Effector memory CD8-positive, alpha-beta T cell (primary cell): ENCODE data around the gene UBA1.

Experiments
- ATAC-seq: fragments of 150-1000 bp; cut with Tn5 transposase; replicated peaks from 2 replicates; pipeline ENCODE4 v1.10.0; 2021; ENCODE audit warnings: mild to moderate bottlenecking, moderate library complexity
- DNase-seq, 3 experiments: peaks; one replicate each; pipeline ENCODE4 v3.0.0; 2021
- H3K27ac Mint-ChIP-seq, 2 donors: one replicate each; pipeline ENCODE4 v1.8.0; 2022; ENCODE audit warnings: mild to moderate bottlenecking in 2 of 2, mixed read lengths in 2 of 2, moderate library complexity in 2 of 2
- H3K27me3 Mint-ChIP-seq, 2 donors: one replicate each; pipeline ENCODE4 v1.8.0; 2022; ENCODE audit warnings: mixed read lengths in 2 of 2
- H3K36me3 Mint-ChIP-seq: one replicate; pipeline ENCODE4 v1.8.0; 2022; ENCODE audit warnings: mild to moderate bottlenecking, moderate library complexity, mixed read lengths; ENCODE audit not compliant: insufficient read depth
- H3K4me1 Mint-ChIP-seq, 2 donors: one replicate each; pipeline ENCODE4 v1.8.0; 2022; ENCODE audit warnings: low read depth in 2 of 2, mixed read lengths in 2 of 2
- H3K4me3 Mint-ChIP-seq, 2 donors: one replicate each; pipeline ENCODE4 v1.8.0; 2022; ENCODE audit warnings: mild to moderate bottlenecking in 2 of 2, mixed read lengths in 2 of 2, moderate library complexity in 2 of 2
- H3K9me3 Mint-ChIP-seq, 2 donors: one replicate each; pipeline ENCODE4 v1.8.0; 2022; ENCODE audit warnings: mixed read lengths in 2 of 2

UBA1 gene

DNA sequence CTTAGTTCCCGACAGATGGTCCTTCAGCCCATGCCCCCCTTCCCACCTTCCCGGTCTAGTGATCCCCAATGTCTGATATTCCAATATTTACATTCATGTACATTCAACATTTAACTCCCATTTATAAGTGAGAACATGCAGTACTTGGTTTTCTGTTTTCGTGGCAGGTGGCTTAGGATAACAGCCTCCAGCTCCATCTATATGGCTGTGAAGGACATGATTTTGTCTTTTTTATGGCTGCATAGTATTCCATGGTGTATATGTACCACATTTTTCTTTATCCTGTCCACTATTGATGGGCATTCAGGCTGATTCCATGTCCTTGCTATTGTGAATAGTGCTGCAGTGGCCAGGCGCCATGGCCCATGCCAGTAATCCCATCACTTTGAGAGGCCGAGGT is 34.8 kb upstream of the UBA1 start:
- Mint-ChIP-seq H3K4me3 (no peak overlapping the region), H3K4me1 (no peaks in the 10 kb centered on the region), H3K36me3 (peaks cover 51% of the 10 kb centered on the region), H3K27me3 (no peaks in the 10 kb centered on the region), H3K27ac (no peak overlapping the region), H3K9me3 (no peaks in the 10 kb centered on the region)
- no peak for DNase-seq
- no peak for ATAC-seq

DNA sequence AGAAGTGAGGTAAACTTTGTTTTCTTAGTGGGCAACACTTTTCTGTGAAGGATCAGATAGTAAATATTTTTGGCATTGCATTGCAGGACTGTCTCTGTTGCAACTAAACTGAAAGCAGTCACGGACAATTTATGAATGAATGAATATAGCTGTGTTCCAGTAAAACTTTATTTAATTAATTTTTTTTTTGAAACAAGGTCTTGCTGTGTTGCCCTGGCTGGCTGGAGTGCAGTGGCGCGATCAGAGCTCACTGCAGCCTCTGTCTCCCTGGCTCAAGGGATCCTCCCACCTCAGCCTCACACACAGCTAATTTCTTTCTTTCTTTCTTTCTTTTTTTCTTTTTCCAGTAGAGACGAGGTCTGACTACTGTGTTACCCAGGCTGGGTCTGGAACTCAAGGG is 32.8 kb upstream of the UBA1 start:
- Mint-ChIP-seq H3K27ac (peak overlapping the region in 1 of 2 donors; percentile 46), H3K27me3 (no peaks in the 10 kb centered on the region), H3K36me3 (peaks cover 51% of the 10 kb centered on the region), H3K4me1 (no peaks in the 10 kb centered on the region), H3K9me3 (no peaks in the 10 kb centered on the region), H3K4me3 (no peak overlapping the region)
- DNase-seq (no peak), ATAC-seq (no peak)

DNA sequence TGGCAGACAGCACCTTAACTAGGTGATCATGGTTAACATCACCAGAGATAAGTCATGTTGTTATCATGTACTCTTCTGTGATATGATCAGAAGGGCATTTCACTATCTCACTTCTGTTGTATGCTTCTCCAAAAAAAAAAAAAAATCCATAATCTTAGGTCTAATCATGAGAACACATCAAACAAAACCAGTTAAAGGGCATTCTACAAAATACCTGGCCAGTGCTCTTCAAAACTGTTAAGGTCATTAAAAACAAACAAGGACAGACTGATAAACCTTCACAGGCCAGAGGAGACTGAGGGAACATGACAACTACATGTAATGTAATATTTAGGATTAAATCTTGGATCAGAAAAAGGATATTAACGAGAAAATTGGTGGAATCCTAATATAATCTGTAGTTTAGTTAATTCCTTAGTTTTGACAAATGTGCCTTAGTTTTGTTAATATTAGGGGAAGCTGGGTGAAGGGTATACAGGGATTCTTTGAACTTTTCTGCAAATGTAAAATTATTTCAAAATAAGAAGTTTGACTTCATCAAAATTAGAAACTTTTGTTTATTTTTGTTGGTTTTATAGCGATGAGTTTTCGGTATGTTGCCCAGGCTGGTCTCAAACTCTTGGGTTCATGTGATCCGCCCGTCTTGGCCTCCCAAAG is 30.6 kb upstream of the UBA1 start:
- Mint-ChIP-seq H3K4me1 (peaks cover 0 to 4% of the 10 kb centered on the region in 2 donors), H3K27me3 (no peaks in the 10 kb centered on the region), H3K9me3 (no peaks in the 10 kb centered on the region), H3K36me3 (peaks cover 37% of the 10 kb centered on the region), H3K27ac (peak overlapping the region in 1 of 2 donors; percentile 78), H3K4me3 (no peak overlapping the region)
- DNase-seq (no peak), ATAC-seq (no peak)

DNA sequence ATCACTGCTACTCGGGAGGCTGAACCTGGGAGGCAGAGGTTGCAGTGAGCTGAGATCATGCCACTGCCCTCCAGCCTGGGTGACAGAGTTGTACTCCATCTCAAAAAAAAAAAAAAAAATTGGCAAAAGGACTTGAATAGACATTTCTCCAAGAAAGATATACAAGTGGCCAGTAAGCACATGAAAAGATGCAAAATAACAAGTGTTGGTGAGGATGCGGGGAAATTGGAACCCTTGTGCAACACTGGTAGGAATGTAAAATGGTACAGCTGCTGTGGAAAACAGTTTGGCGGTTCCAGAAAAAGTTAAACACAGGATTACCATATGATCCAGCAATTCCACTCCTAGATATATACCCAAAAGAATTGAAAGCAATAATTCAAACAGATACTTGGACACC is 29.2 kb upstream of the UBA1 start:
- H3K36me3 Mint-ChIP-seq, result peaks cover 35% of the 10 kb centered on the region
- H3K9me3 Mint-ChIP-seq, result no peaks in the 10 kb centered on the region
- peaks cover 4 to 5% of the 10 kb centered on the region in 2 donors for H3K4me1 Mint-ChIP-seq
- no peak overlapping the region for H3K27ac Mint-ChIP-seq
- no peak for ATAC-seq
- H3K27me3 Mint-ChIP-seq, result no peaks in the 10 kb centered on the region
- H3K4me3 Mint-ChIP-seq, result no peak overlapping the region
- no peak for DNase-seq

DNA sequence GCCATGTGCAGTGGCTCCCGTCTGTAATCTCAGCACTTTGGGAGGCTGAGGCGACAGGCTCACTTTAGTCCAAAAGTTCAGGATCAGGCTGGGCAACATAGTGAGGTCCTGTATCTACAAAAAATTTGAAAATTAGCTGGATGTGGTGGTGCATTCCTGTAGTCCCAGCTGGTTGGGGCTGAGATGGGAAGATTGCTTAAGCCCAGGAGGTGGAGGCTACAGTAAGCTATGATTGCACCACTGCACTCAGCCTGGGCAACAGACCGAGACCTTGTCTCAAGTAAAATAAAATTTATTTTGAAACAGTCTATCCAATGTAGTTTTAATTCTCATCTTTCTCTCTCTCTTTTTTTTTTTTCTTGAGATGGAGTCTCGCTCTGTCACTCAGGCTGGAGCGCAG is 27.5 kb upstream of the UBA1 start:
- DNase-seq, result no peak

DNA sequence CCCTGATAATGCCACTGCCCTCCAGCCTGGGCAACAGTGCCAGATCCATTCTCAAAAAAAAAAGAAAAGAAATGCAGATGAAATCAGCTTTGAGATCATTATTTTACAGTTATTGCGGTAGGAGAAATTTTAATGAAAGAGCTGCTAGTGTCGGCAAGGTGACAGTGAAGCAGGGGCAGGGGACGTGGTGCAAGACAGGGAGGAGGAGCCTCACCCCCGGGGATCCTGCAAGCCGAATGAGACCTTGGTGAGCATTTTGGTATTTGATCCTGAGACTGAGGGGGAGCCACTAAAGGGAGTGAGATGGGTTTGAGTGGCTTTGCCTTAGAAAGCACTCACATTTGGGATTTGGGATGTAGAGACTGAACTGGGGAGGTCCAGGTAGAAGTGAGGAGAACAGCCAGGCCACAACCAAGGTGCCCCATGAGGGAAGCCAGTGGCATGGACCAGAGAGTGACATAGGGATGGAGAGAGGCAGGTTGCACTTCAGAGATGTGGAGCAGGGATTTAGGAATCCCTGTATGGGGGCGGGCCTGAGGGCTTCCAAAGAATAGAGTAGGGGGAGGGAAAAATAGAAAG is 25.0 kb upstream of the UBA1 start:
- no peaks in the 10 kb centered on the region for H3K9me3 Mint-ChIP-seq
- H3K36me3 Mint-ChIP-seq, result peaks cover 42% of the 10 kb centered on the region
- H3K27me3 Mint-ChIP-seq, result no peaks in the 10 kb centered on the region
- ATAC-seq (no peak), DNase-seq (no peak)
- no peak overlapping the region for H3K4me3 Mint-ChIP-seq
- H3K4me1 Mint-ChIP-seq, result peaks cover 4 to 5% of the 10 kb centered on the region in 2 donors
- H3K27ac Mint-ChIP-seq, result peak overlapping the region; percentile 41 to 44

More for the DNA sequence above, 27.5 kb upstream of the UBA1 start:
- Mint-ChIP-seq H3K36me3 (peaks cover 44% of the 10 kb centered on the region), H3K9me3 (no peaks in the 10 kb centered on the region), H3K4me1 (peaks cover 4 to 5% of the 10 kb centered on the region in 2 donors), H3K27ac (no peak overlapping the region), H3K4me3 (no peak overlapping the region), H3K27me3 (no peaks in the 10 kb centered on the region)
- no peak for ATAC-seq

DNA sequence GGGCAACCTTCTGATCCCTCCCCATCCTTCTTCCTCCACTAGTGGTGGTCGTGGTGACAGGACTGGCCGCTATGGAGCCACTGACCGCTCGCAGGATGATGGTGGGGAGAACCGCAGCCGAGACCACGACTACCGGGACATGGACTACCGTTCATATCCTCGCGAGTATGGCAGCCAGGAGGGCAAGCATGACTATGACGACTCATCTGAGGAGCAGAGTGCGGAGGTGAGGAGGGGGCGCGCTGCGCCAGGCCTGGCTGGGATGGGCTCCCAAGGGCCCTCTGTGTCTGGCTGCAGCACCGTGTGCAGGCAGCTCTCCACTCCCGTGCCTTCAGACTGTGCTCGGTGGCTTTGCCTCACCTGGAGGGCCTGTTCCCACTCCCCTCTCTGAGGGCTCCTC is 24.4 kb upstream of the UBA1 start:
- peak overlapping the region in 1 of 2 donors; percentile 41 for H3K27ac Mint-ChIP-seq
- ATAC-seq, result no peak
- no peak overlapping the region for H3K4me3 Mint-ChIP-seq
- no peak for DNase-seq
- peaks cover 38% of the 10 kb centered on the region for H3K36me3 Mint-ChIP-seq
- peaks cover 4 to 5% of the 10 kb centered on the region in 2 donors for H3K4me1 Mint-ChIP-seq
- no peaks in the 10 kb centered on the region for H3K9me3 Mint-ChIP-seq
- no peaks in the 10 kb centered on the region for H3K27me3 Mint-ChIP-seq

DNA sequence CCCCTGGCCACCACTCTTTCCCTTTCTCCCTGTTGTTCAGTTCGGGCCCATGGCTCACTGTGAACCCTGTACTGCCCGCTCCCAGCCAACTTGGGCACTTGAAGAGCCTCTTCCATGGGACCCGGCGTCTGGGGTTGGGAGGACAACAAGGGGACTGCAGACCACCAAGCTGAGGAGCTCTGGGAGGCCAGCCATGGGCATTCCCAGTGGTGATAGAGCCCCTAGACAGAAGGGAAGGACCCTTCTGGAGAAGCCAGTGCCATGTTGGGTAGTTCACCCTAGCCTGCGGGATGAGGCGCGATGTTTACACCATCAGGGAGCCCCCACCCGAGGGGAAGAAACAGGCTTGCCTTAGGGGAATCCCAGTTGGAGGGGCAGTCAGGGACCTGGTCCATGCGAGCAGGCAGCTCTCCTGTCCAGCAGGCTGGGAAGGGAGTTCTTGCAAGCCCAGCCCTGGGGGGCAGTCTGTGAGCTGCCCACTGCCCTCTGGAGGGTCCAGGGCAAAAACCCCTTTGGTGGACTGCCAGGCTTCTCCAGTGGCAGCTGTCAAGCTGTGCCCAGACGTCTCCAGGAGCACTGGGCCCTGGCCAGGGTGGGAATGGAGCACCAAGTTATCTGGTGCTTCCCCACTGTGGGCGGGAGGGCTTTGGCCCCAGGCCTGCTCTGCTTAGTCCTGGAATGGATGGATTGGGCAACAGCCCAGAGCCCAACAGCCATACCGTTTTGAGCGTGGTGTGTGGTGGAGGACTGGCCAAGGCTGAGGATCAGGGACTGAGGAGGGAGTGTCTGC is 23.7 kb upstream of the UBA1 start:
- Mint-ChIP-seq H3K9me3 (no peaks in the 10 kb centered on the region), H3K4me3 (no peak overlapping the region), H3K4me1 (peaks cover 4 to 5% of the 10 kb centered on the region in 2 donors), H3K27ac (peak overlapping the region in 1 of 2 donors; percentile 76), H3K36me3 (peaks cover 36% of the 10 kb centered on the region), H3K27me3 (no peaks in the 10 kb centered on the region)
- ATAC-seq (no peak), DNase-seq (no peak)

DNA sequence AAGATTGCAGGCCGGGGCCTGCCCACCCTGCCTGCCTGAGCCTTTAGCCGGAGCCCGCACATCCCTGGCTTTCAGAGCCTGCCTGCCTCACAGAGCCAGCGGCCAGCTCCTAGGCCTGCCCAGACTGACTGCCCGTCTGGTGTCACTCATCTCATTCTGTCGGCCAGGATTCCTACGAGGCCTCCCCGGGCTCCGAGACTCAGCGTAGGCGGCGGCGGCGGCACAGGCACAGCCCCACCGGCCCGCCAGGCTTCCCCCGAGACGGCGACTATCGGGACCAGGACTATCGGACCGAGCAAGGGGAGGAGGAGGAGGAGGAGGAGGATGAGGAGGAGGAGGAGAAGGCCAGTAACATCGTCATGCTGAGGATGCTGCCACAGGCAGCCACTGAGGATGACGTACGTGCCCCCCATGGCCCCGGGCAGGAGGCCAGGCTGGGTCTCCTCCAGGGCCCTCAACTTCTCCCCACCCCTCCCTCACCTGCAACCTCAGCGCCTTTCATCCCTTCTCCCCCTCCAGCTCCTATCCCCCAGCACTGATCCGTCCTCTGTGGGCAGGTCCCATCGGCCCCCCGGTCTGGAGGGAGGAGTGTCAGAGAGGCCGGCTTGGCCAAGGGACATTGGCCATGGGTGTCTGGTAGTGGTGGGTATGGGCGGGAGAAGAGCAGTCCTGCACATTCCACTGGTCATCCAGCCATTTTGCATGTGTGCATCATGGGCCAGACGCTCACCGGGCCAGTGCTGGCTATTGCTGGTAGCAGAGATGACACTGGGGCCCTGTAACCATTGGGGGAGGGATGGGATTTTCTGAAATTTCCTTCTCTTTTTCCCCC is 22.6 kb upstream of the UBA1 start:
- Mint-ChIP-seq H3K36me3 (peaks cover 32% of the 10 kb centered on the region), H3K27me3 (no peaks in the 10 kb centered on the region), H3K4me1 (peaks cover 4 to 5% of the 10 kb centered on the region in 2 donors), H3K9me3 (no peaks in the 10 kb centered on the region), H3K27ac (no peak overlapping the region), H3K4me3 (no peak overlapping the region)
- no peak for ATAC-seq
- no peak for DNase-seq

DNA sequence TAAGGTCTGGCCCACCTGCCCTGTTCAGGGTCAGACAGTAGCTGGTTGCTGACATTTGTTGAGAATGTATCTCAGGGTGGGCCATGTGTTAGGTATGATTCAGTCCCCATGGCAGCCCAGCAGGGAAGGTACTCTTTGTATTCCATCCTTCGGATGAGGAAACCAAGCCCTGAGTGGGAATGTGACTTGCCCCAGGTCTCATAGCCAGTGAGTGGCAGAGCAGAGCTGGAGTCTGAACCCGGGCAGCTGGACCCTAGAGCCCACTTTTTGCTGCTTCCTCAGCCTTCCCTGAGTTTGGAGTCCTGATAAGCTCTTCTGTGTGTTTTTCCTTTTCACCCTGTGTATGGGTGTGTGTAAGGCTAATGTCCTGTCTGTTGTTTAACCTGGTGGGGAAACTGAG is 21.6 kb upstream of the UBA1 start:
- peaks cover 33% of the 10 kb centered on the region for H3K36me3 Mint-ChIP-seq
- no peaks in the 10 kb centered on the region for H3K9me3 Mint-ChIP-seq
- no peak overlapping the region for H3K27ac Mint-ChIP-seq
- H3K4me3 Mint-ChIP-seq, result no peak overlapping the region
- peaks cover 4 to 5% of the 10 kb centered on the region in 2 donors for H3K4me1 Mint-ChIP-seq
- H3K27me3 Mint-ChIP-seq, result no peaks in the 10 kb centered on the region
- no peak for DNase-seq
- ATAC-seq, result no peak

DNA sequence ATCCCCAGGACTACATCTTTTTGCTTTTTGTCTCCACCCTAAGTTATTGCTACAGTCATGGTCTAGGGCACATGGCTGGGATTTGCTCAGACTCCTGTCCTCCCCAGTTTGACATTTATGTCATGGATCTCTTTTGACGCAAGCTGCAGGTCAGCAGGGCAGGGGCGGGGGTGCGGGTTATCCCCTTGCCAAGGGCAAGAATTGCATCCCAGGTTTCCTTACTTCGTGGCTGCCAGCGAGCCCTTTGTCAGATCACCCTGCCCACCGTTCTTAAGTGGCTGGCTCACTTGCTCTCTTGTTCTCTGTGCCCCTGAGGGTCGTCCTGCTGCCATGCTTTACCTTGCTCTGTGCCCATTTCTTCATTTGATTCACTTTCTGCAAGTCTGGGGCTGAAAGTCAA is 21.1 kb upstream of the UBA1 start:
- Mint-ChIP-seq H3K27me3 (no peaks in the 10 kb centered on the region), H3K27ac (no peak overlapping the region), H3K4me3 (no peak overlapping the region), H3K9me3 (no peaks in the 10 kb centered on the region), H3K4me1 (peaks cover 4 to 5% of the 10 kb centered on the region in 2 donors), H3K36me3 (peaks cover 36% of the 10 kb centered on the region)
- no peak for ATAC-seq
- no peak for DNase-seq

DNA sequence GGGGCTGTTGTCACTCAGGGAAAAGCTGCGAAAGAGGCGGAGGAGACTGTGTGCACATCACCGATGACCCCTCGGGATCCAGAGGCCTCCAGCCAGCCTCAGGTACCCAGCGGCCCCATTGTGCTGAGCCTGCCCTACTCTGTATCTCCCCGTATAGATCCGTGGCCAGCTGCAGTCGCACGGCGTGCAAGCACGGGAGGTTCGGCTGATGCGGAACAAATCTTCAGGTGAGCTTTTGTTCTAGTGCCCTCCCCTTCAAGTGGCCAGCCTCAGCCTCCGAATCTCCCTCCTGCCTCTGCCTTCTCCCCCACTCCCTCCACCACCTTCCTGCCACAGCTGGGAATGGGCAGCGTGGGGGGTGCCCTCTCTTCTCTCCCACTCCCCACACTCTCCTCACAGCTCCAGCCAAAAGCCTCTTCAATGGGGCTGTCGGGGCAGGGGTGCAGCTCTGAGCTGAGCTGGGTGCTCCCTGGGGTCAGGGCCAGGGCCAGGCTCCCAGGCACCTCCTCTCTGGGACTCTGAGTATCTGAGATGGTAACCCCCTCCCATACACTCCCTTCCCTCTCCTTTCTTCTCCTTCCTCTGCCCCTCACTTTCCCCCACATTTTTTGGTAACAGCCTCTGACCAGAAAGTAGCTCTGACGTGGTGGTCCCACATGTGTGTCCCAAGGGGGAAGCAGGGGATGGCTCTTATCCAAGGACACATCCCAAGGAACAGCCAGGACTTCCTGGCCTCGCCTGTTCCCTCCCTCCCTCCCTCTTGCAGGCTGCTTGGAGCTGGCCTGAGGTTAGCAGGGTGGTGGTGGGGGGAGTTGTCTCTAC is 20.4 kb upstream of the UBA1 start:
- H3K9me3 Mint-ChIP-seq, result no peaks in the 10 kb centered on the region
- no peak for ATAC-seq
- H3K27ac Mint-ChIP-seq, result peak overlapping the region in 1 of 2 donors; percentile 73
- DNase-seq, result no peak
- H3K36me3 Mint-ChIP-seq, result peaks cover 43% of the 10 kb centered on the region
- no peaks in the 10 kb centered on the region for H3K27me3 Mint-ChIP-seq
- H3K4me1 Mint-ChIP-seq, result peaks cover 0 to 5% of the 10 kb centered on the region in 2 donors
- H3K4me3 Mint-ChIP-seq, result no peak overlapping the region

DNA sequence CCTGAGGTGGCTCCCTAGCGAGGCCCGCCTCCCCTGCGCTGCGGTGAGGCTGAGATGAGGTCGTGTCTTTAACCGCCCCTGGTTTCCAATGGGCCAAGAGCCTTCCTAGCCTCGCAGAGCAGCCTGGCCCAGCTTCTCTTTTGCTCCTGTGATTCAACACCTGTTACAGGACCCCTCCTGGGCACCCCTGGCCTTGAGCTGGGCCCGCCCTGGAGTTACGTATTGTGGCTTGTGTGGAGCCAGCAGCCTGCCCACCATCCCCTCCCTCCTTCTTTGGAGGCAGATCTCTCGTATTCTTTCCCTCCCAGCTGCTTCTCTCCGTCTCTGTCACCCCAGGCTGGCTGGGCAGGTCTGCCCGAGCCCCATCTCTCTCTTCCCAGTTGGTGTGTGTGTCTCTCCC is 19.3 kb upstream of the UBA1 start:
- no peak overlapping the region for H3K4me3 Mint-ChIP-seq
- DNase-seq (no peak), ATAC-seq (no peak)
- peak overlapping the region in 1 of 2 donors; percentile 17 for H3K27ac Mint-ChIP-seq
- H3K4me1 Mint-ChIP-seq, result no peaks in the 10 kb centered on the region
- no peaks in the 10 kb centered on the region for H3K9me3 Mint-ChIP-seq
- H3K36me3 Mint-ChIP-seq, result peaks cover 50% of the 10 kb centered on the region
- H3K27me3 Mint-ChIP-seq, result no peaks in the 10 kb centered on the region
